ENCODE measurements around the gene ARID3B.
"Not testable (repeated sequence)": the region's sequence is repeated elsewhere in the genome, so short reads cannot be mapped to it uniquely, and the experiment has no call there.

The ARID3B gene

GRCh38 chr15:74621936-74622335, 80.9 kb downstream of the ARID3B start:
- no peak for DNase-seq

- DNase-seq = no peak
Observed at GRCh38 chr15:74622758-74623157, 81.7 kb downstream of the ARID3B start.

- DNase-seq = no peak
Observed at GRCh38 chr15:74624020-74624602, 83.1 kb downstream of the ARID3B start.

- DNase-seq = no peak
Observed at GRCh38 chr15:74625693-74626092, 84.7 kb downstream of the ARID3B start.

GRCh38 chr15:74626336-74626735, 85.3 kb downstream of the ARID3B start:
- no peak for DNase-seq

- DNase-seq = no peak
Observed at GRCh38 chr15:74626752-74627692, 86.0 kb downstream of the ARID3B start.

GRCh38 chr15:74627766-74628165, 86.7 kb downstream of the ARID3B start:
- no peak for DNase-seq

- DNase-seq = no peak
Observed at GRCh38 chr15:74628199-74628598, 87.2 kb downstream of the ARID3B start.

GRCh38 chr15:74628949-74629348, 87.9 kb downstream of the ARID3B start:
- no peak for DNase-seq

GRCh38 chr15:74629696-74630095, 88.7 kb downstream of the ARID3B start:
- DNase-seq = not testable (repeated sequence)

- DNase-seq = no peak
Observed at GRCh38 chr15:74630284-74631086, 89.5 kb downstream of the ARID3B start.

- DNase-seq = no peak
Observed at GRCh38 chr15:74631087-74631385, 90.0 kb downstream of the ARID3B start.

GRCh38 chr15:74631408-74631807, 90.4 kb downstream of the ARID3B start:
- DNase-seq = no peak

GRCh38 chr15:74631935-74632560, 91.0 kb downstream of the ARID3B start:
- peak; percentile 17 for DNase-seq

GRCh38 chr15:74632601-74633000, 91.6 kb downstream of the ARID3B start:
- no peak for DNase-seq

GRCh38 chr15:74633781-74634180, 92.8 kb downstream of the ARID3B start:
- DNase-seq = no peak

- peak; percentile 59 for DNase-seq
Observed at GRCh38 chr15:74635228-74635627, 94.2 kb downstream of the ARID3B start.

GRCh38 chr15:74636984-74637383, 96.0 kb downstream of the ARID3B start:
- no peak for DNase-seq

GRCh38 chr15:74641151-74641550, 100.1 kb downstream of the ARID3B start:
- no peak for DNase-seq

GRCh38 chr15:74642348-74642733, 101.3 kb downstream of the ARID3B start:
- no peak for DNase-seq

GRCh38 chr15:74642734-74643664, 102.0 kb downstream of the ARID3B start:
- peak; percentile 77 for DNase-seq

GRCh38 chr15:74643665-74644204, 102.7 kb downstream of the ARID3B start:
- DNase-seq = no peak
